H9 (cell line): ENCODE data around the gene CACNA2D3. TPM values are rescaled to one million over a fixed set of nuclear protein-coding genes. Genes with fewer than 3 reads are reported as not detected.

Experiments used
- DNase-seq: peaks from one replicate; pipeline ENCODE4 v3.0.0-alpha.2; 2017
- H2AFZ ChIP-seq: one replicate; pipeline ENCODE4 v1.6.1; 2013; ENCODE audit warnings: mild to moderate bottlenecking, low read length, control low read depth, moderate library complexity
- H2AK5ac ChIP-seq: 2 replicates; pipeline ENCODE4 v1.6.1; 2013; ENCODE audit warnings: low read length, control low read depth, mixed read lengths; ENCODE audit not compliant: insufficient read length
- H2BK120ac ChIP-seq: one replicate; pipeline ENCODE4 v1.6.1; 2013; ENCODE audit warnings: low read depth, mild to moderate bottlenecking, low read length, control low read depth, inconsistent platforms; ENCODE audit not compliant: poor library complexity, severe bottlenecking
- H2BK12ac ChIP-seq: 2 replicates; pipeline ENCODE4 v1.6.1; 2013; ENCODE audit warnings: low read length, control low read depth, mixed read lengths, low read depth; ENCODE audit not compliant: insufficient read length
- H2BK15ac ChIP-seq: 2 replicates; pipeline ENCODE4 v1.6.1; 2013; ENCODE audit warnings: low read depth, low read length, control low read depth
- H2BK20ac ChIP-seq: one replicate; pipeline ENCODE4 v1.6.1; 2013; ENCODE audit warnings: low read depth, mild to moderate bottlenecking, low read length, control low read depth, inconsistent platforms; ENCODE audit not compliant: poor library complexity, severe bottlenecking
- H2BK5ac ChIP-seq: 2 replicates; pipeline ENCODE4 v1.6.1; 2013; ENCODE audit warnings: low read length, control low read depth, mixed read lengths; ENCODE audit not compliant: insufficient read length
- H3K14ac ChIP-seq: 2 replicates; pipeline ENCODE4 v1.6.1; 2013; ENCODE audit warnings: low read length, control low read depth; ENCODE audit not compliant: insufficient read depth
- H3K18ac ChIP-seq: 2 replicates; pipeline ENCODE4 v1.6.1; 2013; ENCODE audit warnings: low read depth, mild to moderate bottlenecking, mixed read lengths, low read length, control low read depth; ENCODE audit not compliant: insufficient read length
- H3K23ac ChIP-seq: 2 replicates; pipeline ENCODE4 v1.6.1; 2013; ENCODE audit warnings: low read length, control low read depth, mixed read lengths, low read depth; ENCODE audit not compliant: insufficient read length
- H3K23me2 ChIP-seq: 2 replicates; pipeline ENCODE4 v1.6.1; 2013; ENCODE audit warnings: low read depth, mild to moderate bottlenecking, mixed read lengths, low read length, control low read depth; ENCODE audit not compliant: insufficient read length, poor library complexity, severe bottlenecking
- H3K27ac ChIP-seq: 2 replicates; pipeline ENCODE4 v1.5.1; 2013; ENCODE audit warnings: low read length, control low read depth, mixed read lengths, low read depth; ENCODE audit not compliant: insufficient read length
- H3K27me3 ChIP-seq: 2 replicates; pipeline ENCODE4 v1.6.1; 2013; ENCODE audit warnings: low read length, control low read depth, inconsistent platforms; ENCODE audit not compliant: insufficient read depth
- H3K4ac ChIP-seq: 2 replicates; pipeline ENCODE4 v1.6.1; 2013; ENCODE audit warnings: low read depth, mild to moderate bottlenecking, control low read depth, inconsistent platforms, low read length, moderate library complexity
- H3K4me1 ChIP-seq: 2 replicates; pipeline ENCODE4 v1.6.1; 2013; ENCODE audit warnings: low read length, control low read depth, inconsistent platforms; ENCODE audit not compliant: insufficient read depth
- H3K4me2 ChIP-seq: 2 replicates; pipeline ENCODE4 v1.6.1; 2013; ENCODE audit warnings: low read length, control low read depth, mixed read lengths; ENCODE audit not compliant: insufficient read length, insufficient read depth
- H3K56ac ChIP-seq: 2 replicates; pipeline ENCODE4 v1.6.1; 2013; ENCODE audit warnings: low read depth, mild to moderate bottlenecking, mixed read lengths, low read length, control low read depth; ENCODE audit not compliant: insufficient read length
- H3K79me1 ChIP-seq: 2 replicates; pipeline ENCODE4 v1.6.1; 2013; ENCODE audit warnings: low read depth, mild to moderate bottlenecking, moderate library complexity, low read length, control low read depth, inconsistent platforms; ENCODE audit not compliant: insufficient read depth, poor library complexity, severe bottlenecking
- H3K79me2 ChIP-seq: 2 replicates; pipeline ENCODE4 v1.6.1; 2013; ENCODE audit warnings: low read length, control low read depth, inconsistent platforms; ENCODE audit not compliant: insufficient read depth
- H3K9ac ChIP-seq: 2 replicates; pipeline ENCODE4 v1.6.1; 2013; ENCODE audit warnings: low read length, control low read depth, mixed read lengths; ENCODE audit not compliant: insufficient read length; ENCODE audit errors: extremely low read depth
- H3K9me3 ChIP-seq: one replicate; pipeline ENCODE4 v1.6.1; 2013; ENCODE audit warnings: low read depth, low read length, inconsistent platforms; ENCODE audit not compliant: control insufficient read depth
- H3T11ph ChIP-seq: one replicate; pipeline ENCODE4 v1.6.1; 2013; ENCODE audit warnings: mild to moderate bottlenecking, low read length, control low read depth, inconsistent platforms
- H4K20me1 ChIP-seq: one replicate; pipeline ENCODE4 v1.6.1; 2013; ENCODE audit not compliant: control insufficient read depth, insufficient read length, insufficient read depth
- H4K5ac ChIP-seq: 2 replicates; pipeline ENCODE4 v1.6.1; 2013; ENCODE audit warnings: low read depth, mild to moderate bottlenecking, mixed read lengths, low read length, control low read depth; ENCODE audit not compliant: insufficient read length
- H4K8ac ChIP-seq: replicated peaks from 2 replicates; pipeline ENCODE4 v1.6.1; 2013; ENCODE audit warnings: low read length, control low read depth, mixed read lengths, low read depth; ENCODE audit not compliant: insufficient read length
- H4K91ac ChIP-seq: 2 replicates; pipeline ENCODE4 v1.6.1; 2013; ENCODE audit warnings: low read depth, mild to moderate bottlenecking, moderate library complexity, mixed read lengths, low read length, control low read depth; ENCODE audit not compliant: insufficient read length
- H3K27ac Mint-ChIP-seq, 3 experiments: 2 replicates in 2 of 3; 3 replicates in 1 of 3; pipeline ENCODE4 v1.8.0; 2020 to 2021; ENCODE audit warnings: mixed read lengths in 3 of 3, mild to moderate bottlenecking in 1 of 3, moderate library complexity in 1 of 3
- H3K27me3 Mint-ChIP-seq: 2 replicates; pipeline ENCODE4 v1.8.0; 2021; ENCODE audit warnings: low read depth, mild to moderate bottlenecking, moderate library complexity, mixed read lengths
- H3K36me3 Mint-ChIP-seq, 3 experiments: 2 replicates in 2 of 3; 3 replicates in 1 of 3; pipeline ENCODE4 v1.8.0; 2020 to 2021; ENCODE audit warnings: low read depth in 3 of 3, mixed read lengths in 3 of 3; ENCODE audit not compliant: insufficient read depth in 1 of 3
- H3K4me1 Mint-ChIP-seq, 2 experiments: 2 replicates each; pipeline ENCODE4 v1.8.0; 2020; ENCODE audit warnings: mixed read lengths in 2 of 2
- H3K4me3 Mint-ChIP-seq, 2 experiments: 2 replicates in 1 of 2; 3 replicates in 1 of 2; pipeline ENCODE4 v1.8.0; 2020 to 2021; ENCODE audit warnings: mild to moderate bottlenecking in 2 of 2, mixed read lengths in 2 of 2, moderate library complexity in 1 of 2
- H3K9me3 Mint-ChIP-seq, 2 experiments: 2 replicates in 1 of 2; 3 replicates in 1 of 2; pipeline ENCODE4 v1.8.0; 2020; ENCODE audit warnings: mild to moderate bottlenecking in 2 of 2, mixed read lengths in 2 of 2, moderate library complexity in 1 of 2
- CTCF ChIP-seq: fragments of 200-600 bp; sonication (generic); conservative IDR thresholded peaks from 3 replicates; pipeline ENCODE4 v1.8.0; 2021; ENCODE audit warnings: antibody characterized with exemption, mild to moderate bottlenecking
- WGBS: extraction: QIAGEN DNeasy Blood & Tissue Kit; methylation state at CpG from one replicate; pipeline ENCODE4 v1.1.7; 2013; ENCODE audit warnings: missing lambda C conversion rate, low lambda C conversion rate, mixed read lengths; ENCODE audit not compliant: insufficient read length; ENCODE audit errors: extremely low coverage; 5-methylcytosine and 5-hydroxymethylcytosine counted together
- total RNA-seq: library from RNA; stranded (reverse); gene quantifications from 2 replicates; pipeline ENCODE4 v1.2.1, GENCODE V29; 2021

The CACNA2D3 gene
- total RNA-seq, 1 experiment from 2014 or later, result 3.2 TPM

- Histone ChIP-seq H3K4ac (no peak overlapping the region), H3K79me2 (no peaks in the 10 kb centered on the region), H2AFZ (no peak overlapping the region), H3K23ac (no peak overlapping the region), H2BK5ac (no peak overlapping the region), H3K27me3 (no peaks in the 10 kb centered on the region), H2BK120ac (no peak overlapping the region), H3K18ac (no peak overlapping the region), H3K14ac (no peak overlapping the region), H3K9ac (no peak overlapping the region), H2BK15ac (no peak overlapping the region), H3K9me3 (no peaks in the 10 kb centered on the region), H4K8ac (no peak overlapping the region), H3K79me1 (no peaks in the 10 kb centered on the region), H2BK20ac (no peak overlapping the region), H2AK5ac (no peak overlapping the region), H4K5ac (no peak overlapping the region), H3K4me2 (no peak overlapping the region), H3K4me1 (no peaks in the 10 kb centered on the region), H3K27ac (no peak overlapping the region), H2BK12ac (no peak overlapping the region), H3T11ph (no peak overlapping the region), H4K20me1 (no peaks in the 10 kb centered on the region), H3K56ac (no peak overlapping the region), H3K23me2 (no peaks in the 10 kb centered on the region), H4K91ac (no peak overlapping the region)
- no peak overlapping the region for H3K27ac Mint-ChIP-seq
- peaks cover 2 to 7% of the 10 kb centered on the region in 2 experiments; a peak in 4 of 5 replicates for H3K9me3 Mint-ChIP-seq
- H3K36me3 Mint-ChIP-seq, result peaks cover 0 to 5% (median 3%) of the 10 kb centered on the region in 3 experiments; a peak in 3 of 7 replicates
- peaks cover 5 to 6% of the 10 kb centered on the region in 2 experiments; a peak in 2 of 4 replicates for H3K4me1 Mint-ChIP-seq
- no CpG with 5 or more reads among the region's 5 CpGs for WGBS
- no peak overlapping the region for H3K4me3 Mint-ChIP-seq
- no peak for DNase-seq
- peaks cover 1% of the 10 kb centered on the region; the same call in 1 of the 2 replicates for H3K27me3 Mint-ChIP-seq
- no peak for TF ChIP-seq CTCF
Measured at GRCh38 chr3:54530091-54530490, 407.7 kb downstream of the CACNA2D3 start.
